Subcutaneous adipose tissue (tissue), 4 donors: ENCODE results near the gene GRIA1. TPM values are rescaled to one million over a fixed set of nuclear protein-coding genes. Genes with fewer than 3 reads are reported as not detected.

ENCODE experiments used
- total RNA-seq, 4 donors: library from RNA; depleted of rRNA; stranded (reverse); fragments of >200 nt; gene quantifications; one replicate each; pipeline ENCODE4 v1.1.0, GENCODE V29; 2016
- TF ChIP-seq, protein P1 (sequence below): fragments of 450-650 bp; IDR thresholded peaks from one replicate; pipeline ENCODE4 v1.5.1; 2016; ENCODE audit warnings: low read depth, mild to moderate bottlenecking, control low read depth, antibody characterized with exemption, moderate library complexity

Gene GRIA1
- total RNA-seq, 4 donors from 2014 or later, result 0.44 to 2.4 (median 2.0) TPM; not detected in 1

DNA sequence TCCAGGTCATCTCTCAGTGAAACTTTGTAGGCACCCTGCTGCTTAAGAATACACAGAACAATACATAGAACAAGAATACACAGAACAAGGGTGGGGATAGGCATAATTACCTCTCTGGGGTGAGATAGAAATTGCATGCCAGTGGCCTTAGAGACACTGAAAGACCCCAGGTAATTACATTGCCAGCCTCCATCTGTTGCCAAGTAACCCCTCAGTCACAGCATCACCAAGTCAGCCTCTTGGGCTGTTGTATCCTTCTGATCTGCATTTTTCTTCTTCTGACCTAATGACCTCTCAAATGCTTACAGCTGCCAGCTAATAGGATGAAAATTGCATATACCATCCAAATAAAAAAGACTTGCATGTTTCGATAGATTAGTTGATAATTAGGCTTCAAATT is 167.7 kb downstream of the GRIA1 start:
- TF ChIP-seq, protein P1, sequence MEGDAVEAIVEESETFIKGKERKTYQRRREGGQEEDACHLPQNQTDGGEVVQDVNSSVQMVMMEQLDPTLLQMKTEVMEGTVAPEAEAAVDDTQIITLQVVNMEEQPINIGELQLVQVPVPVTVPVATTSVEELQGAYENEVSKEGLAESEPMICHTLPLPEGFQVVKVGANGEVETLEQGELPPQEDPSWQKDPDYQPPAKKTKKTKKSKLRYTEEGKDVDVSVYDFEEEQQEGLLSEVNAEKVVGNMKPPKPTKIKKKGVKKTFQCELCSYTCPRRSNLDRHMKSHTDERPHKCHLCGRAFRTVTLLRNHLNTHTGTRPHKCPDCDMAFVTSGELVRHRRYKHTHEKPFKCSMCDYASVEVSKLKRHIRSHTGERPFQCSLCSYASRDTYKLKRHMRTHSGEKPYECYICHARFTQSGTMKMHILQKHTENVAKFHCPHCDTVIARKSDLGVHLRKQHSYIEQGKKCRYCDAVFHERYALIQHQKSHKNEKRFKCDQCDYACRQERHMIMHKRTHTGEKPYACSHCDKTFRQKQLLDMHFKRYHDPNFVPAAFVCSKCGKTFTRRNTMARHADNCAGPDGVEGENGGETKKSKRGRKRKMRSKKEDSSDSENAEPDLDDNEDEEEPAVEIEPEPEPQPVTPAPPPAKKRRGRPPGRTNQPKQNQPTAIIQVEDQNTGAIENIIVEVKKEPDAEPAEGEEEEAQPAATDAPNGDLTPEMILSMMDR, result no peak

DNA sequence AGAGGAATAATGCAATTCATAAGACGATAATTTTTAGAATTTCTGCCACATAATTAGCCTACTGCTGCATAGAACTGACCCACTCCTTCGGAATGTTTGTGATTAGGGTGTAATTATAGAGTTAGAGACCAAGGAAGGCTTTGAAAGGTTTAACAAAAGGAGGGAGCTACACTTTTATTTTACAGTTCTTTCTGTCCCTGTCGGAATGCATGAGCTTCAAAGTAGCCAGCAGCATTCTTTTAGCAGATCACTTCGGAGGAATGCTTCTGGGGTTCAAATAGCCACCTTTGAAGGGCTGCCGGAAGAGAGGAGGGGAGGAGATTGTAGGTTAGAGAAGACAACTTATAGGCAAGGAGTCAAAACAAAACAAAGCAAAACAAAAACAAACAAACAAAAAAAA is 168.1 kb downstream of the GRIA1 start:
- TF ChIP-seq, protein P1, result no peak

DNA sequence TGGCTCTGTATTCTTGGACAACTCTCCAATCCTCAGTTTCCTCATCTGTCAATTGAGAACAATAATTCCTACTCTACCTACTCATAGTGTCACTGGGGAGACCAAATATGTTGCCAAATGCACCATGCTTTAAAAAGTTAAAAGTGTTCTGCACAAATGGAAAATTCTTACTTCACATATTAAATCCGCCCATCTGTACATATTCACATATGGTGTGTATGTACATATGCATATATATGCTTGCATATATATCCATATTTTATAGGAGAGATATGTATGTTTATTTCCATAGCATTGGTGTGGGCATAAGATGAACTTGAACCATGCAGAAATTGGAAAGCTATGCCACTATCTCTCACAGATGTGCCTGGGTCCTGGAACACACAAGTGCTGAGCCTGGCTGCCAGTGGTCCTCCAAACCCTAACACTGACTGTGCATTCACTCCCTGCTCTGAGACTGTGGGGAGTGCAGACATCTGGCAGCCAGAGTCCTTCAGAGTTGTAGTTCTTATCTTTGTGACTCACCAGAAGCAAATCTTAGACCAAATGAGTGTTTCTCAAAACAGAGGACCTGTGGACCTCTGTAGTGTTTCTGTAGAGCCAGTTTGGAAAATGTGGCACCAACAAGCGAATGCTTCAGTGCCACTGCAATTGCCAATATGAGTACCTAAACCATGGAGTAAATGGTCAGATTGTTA is 168.7 kb downstream of the GRIA1 start:
- TF ChIP-seq, protein P1, result no peak

DNA sequence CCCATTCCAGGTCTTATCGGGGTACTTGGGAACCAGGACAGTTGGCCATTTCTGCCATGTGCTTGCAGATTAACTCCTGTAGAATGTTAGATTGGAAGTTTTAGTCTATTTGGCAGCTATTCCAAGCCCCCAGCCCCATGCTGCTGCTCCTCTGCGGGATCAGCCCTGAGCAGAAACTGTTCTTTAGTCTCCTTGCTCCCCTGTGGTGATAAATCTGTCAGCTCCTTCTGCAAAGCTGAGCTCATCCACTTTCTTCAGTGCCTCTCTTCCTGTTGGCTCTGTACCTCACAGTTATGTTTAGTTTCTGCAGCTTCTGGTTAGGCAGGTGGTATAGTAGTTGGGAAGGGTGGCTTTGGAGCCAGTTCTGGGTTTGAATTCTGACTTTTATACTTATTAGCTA is 170.4 kb downstream of the GRIA1 start:
- TF ChIP-seq, protein P1, result no peak

DNA sequence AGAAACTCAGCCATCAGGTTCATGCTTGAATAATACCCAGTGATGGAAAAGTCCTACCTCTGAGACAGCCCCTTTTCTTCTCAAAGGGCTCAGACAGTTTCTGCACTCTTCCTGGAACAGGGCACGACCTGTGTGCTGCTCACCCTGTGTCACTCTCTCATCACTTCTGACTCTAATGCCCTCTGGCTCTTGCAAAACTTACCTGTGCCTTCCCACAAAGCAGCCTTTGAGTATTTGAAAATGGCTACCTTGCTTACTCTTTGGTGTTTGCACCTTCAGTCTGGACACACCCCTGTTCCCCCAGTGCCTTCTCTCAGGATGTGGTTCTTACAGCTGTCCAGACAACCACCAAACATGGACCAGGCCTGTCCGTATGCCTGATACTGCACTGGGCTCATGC is 171.4 kb downstream of the GRIA1 start:
- TF ChIP-seq, protein P1, result no peak

DNA sequence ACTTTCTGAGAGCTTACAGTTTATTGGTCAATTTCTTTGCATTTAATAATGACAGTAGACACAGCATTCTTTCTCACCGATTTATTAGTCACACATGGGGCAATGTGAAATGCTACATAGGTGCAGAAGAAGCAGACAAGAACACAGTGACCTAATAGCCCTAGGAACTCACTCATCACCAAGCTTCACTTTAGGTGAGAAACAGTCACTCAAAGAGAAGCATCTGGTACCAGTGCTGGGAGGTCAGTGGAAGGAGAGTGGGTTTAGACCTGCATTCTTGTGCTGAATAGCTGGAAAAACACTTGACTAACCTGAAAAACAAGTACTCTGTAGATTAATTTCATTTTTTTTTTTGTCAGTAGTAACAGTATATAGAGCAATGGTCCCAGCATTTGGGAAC is 179.6 kb downstream of the GRIA1 start:
- TF ChIP-seq, protein P1, result no peak

DNA sequence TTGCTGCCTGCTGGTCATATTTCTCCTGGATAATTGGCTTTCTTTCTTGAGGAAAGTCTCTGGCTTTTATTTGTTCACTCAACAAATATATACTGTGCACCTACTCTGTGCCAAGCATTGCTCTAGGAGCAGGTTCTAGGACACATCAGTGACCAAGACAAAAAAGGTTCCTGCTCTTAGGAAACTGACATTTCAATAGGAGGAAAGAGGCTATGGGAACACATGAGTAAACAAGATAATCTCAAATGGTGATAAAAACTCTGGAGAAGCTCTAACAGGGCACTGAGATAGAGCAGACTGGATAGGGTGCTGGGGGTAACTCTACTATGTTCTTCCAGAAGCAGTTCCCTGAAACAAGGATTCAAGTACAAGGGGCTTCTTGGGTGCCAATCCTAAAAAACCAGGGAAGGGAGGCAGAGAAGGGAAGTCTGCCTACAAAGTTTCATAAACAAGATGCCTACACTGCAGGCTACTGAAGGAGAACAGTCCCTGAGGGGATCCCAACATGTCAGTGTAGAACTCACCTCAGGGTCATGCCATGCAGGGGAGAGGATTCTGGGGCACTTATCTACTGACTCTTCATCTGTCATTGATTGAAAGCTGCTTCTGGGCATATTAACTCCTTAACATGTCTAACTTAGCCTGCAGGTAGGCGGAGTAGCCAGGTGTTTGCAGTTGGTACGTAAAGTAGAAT is 181.3 kb downstream of the GRIA1 start:
- TF ChIP-seq, protein P1, result no peak
